C4-2B (cell line): Measurements from ENCODE around the gene PTPRN2.

ENCODE experiments used
- CTCF ChIP-seq: fragments of 450-650 bp; conservative IDR thresholded peaks from 2 replicates; pipeline ENCODE4 v1.5.1; 2017; ENCODE audit warnings: mild to moderate bottlenecking
- ZFX ChIP-seq: fragments of 450-650 bp; IDR thresholded peaks from 2 replicates; pipeline ENCODE4 v1.6.1; 2017

- TF ChIP-seq CTCF, result no peak
- no peak for TF ChIP-seq ZFX
Measured at GRCh38 chr7:158388928-158389327, 198.7 kb downstream of the PTPRN2 start.
